ENCODE results near the gene RNF220.

DNA sequence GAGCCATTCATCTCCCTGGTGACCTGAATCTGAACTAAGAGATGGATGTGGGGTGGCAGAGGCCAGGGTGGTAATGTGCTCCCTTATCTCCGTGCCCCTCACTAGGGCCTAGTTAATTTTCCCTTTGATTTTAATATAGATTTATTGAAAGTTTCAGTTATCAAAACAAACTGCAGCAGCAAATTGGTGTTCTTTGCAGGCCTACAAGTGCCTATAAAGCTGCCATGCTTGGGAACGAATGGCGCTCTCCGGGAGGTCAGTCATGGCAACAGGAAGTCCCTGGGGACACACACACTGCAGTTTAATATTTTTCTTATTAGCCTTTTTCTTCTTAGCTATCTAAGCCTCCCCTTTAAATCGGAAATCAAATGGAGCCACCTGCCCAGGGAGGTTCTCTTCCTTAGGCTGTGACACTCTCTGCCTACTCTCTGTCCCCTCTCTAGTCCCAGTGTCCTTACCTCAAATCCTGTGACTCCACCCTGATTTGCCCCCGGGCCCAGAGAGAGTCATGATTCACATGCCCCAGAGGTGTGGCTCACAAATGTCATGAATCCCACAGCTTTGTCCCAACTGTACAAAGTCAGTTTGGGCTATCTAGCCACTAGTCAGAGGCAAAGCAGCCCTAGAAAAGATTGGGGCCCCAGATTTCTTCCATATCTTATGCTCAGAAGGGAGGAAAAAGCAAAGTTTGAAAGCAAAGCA lies 45.7 kb upstream of the RNF220 start:
- TF ChIP-seq POLR2AphosphoS5 (IDR thresholded peaks at IDR 0.05; ENCODE audit: low read depth, low read length): no peak
- no peak for TF ChIP-seq POLR2A (IDR thresholded peaks at IDR 0.05; ENCODE audit: low read depth, low read length)
- TF ChIP-seq TAF1 (IDR thresholded peaks at IDR 0.05; ENCODE audit: borderline replicate concordance, low read depth, low read length): no peak

Data from GM12892 (cell line).